GM19023 (cell line): ENCODE measurements around the gene PDGFB.

ENCODE experiments used
- ATAC-seq: cut with Tn5 transposase; IDR thresholded peaks from one replicate; pipeline ENCODE4 v1.9.1; 2021; ENCODE audit warnings: mild to moderate bottlenecking, moderate library complexity; ENCODE audit not compliant: unreplicated experiment

PDGFB gene

GRCh38 chr22:39240831-39241793 is 3.7 kb downstream of the PDGFB start:
- ATAC-seq, result no peak

DNA sequence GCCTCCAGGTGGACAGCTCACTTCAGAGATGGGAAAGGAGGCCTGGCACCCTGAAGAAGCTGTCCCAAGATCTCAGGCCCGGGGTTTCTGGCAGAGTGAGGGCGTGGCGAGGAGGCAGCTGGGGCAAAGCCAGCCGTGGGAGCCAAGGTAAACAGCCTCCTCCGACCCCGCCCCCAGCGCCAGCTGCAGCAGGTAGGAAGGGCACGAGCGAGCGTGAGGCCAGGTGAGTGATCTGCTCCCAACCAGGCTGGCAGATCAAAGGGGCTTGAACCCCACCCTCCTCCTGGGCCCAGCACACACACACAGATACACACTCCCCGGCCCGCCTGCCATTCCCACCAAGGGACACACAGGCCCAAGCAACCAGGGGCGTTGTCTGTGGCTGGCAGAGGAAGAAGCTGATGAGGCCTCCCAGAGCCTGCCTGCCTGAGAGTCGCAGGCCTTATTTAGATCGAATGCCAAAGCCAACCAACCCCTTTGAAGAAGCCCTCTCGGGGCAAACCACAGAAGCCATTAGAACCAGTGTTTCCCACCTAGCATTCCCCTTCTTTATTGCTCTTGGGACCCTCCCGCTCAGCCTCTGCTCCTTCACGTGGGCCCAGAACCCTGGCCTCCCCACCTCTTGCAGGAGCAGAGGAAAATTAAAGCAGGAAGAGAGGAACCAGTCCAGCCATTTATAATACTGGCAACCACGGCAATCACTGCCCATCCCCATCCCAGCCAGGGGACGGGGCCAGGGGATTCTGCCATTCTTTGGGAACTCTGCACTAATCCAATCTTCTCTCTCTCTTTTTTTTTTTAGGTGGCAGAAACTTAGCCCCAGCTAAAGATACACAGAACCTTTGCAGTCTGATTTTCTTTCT is 5.0 kb downstream of the PDGFB start:
- no peak for ATAC-seq

DNA sequence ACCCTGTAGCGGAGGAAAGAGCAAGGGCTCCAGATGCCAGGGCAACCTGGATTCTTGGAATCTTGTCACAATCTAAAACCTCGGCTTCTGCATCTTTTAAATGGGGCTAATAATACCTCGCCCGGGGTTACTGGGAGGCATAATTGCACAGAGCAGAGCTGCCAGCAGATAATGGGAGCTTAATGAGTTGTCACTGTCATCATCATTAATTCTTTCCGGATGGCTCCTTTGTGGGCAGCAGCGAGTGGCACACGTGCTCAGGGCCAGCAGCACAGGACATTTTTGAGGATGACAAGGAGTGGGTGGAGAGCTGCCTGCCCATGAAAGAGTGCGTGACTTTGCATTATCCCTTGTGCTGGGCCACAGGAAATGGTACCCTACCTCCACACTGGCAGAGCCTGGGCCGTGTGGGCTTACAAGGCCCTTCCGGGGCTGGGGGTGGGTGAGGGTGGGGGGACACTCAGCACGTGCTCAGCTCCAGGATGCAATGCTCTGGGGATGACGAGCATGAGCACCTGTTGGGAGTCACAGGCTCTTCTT is 5.7 kb downstream of the PDGFB start:
- no peak for ATAC-seq

GRCh38 chr22:39238561-39238960 is 6.2 kb downstream of the PDGFB start:
- ATAC-seq, result no peak

- ATAC-seq, result no peak
These were observed 6.7 kb downstream of the PDGFB start for GRCh38 chr22:39238101-39238466.

DNA sequence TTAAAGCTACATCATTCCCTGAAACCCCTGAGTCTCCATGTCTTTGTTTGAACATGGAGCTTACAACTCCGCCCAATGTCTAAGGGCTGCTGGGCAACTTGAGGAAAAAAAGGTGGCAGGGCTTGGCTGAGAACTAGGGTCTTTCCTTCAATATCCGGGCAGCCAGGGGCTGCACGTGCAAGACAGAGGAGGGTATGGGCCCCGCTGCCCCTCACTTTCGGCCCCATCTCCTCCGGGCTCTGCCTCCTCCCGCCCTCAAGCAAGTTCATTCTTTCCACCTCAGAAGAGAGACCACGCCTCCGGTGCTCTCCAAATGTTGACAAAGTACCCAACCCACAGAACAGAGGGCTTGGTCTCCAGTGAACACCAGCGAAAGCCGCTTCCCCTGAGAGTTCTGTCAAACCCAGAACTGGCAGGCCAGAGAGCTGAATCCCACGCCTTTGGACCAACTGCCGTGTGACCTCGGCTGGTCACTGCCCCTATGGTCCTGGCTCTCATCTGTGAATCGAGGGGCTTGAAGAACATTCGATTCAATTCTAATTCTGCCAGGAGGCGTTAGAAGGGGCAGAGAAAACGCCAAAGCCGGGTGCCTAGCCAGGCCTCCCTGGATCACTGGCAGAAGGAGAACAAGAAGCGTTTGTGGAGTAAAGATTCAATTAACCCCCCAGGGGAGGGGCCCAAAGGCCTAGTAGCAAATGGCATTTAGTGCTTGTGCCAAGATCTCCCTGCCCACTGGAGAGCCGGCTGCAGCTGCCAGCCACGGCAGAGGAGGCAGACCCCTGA is 7.3 kb downstream of the PDGFB start:
- ATAC-seq, result no peak

- ATAC-seq, result no peak
These were observed 8.2 kb downstream of the PDGFB start for GRCh38 chr22:39236321-39237317.

DNA sequence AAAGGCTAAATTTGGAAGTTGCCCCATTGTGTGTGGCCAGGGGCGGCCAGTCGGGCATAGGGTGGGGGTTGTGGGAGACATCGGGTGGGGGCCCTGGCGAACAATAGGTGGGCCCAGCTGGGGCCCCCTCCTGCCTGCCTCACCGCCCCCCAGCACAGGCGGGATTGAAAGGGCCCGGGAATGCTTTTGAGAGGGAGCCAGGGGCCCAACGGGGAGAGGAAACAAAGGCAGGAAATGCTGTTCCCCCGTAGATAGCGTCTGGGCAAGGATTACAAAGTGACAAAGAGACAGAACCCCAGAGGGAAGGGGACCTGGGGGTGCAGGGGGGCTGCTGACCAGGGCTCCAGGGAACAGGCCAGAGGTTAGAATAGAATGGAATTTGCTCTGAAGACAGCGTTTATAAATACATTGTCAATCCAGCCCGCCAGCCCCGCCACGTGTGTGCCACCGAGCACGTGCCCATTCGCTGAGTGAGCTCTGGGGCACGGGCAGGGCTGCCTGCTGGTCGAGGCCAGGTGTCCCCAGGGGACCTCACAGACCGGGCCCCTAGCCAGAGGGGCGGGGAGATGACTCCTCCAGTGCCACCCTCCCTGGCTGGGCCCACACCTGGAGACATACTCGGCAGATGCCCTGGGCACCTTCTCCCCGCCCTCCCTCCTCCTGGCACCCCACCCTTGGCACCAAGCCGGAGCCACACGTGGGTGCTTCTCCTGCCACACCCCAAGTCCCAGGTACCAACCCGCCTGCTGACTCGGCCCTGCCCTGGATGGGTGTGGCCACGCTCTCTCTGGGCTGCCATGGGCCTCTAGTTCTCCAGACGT is 9.7 kb downstream of the PDGFB start:
- no peak for ATAC-seq

DNA sequence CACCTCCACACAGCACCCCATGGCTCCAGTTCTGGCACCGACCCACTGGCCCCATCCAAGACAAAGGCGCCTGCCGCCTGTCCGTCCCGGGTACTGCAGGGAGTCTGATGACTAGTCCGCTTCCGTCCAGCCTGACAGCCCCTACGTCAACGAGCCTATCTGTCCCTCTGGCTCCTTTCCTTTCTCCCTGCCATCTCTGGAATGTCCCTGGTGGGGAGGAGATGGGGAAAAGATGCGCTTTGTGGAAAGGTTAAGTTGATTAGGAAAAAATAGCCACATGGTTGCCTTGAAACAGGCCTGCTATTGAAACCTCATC is 10.4 kb downstream of the PDGFB start:
- ATAC-seq, result no peak

GRCh38 chr22:39233710-39234471 is 10.9 kb downstream of the PDGFB start:
- ATAC-seq, result no peak

GRCh38 chr22:39232806-39233709 is 11.7 kb downstream of the PDGFB start:
- no peak for ATAC-seq

GRCh38 chr22:39232246-39232645 is 12.5 kb downstream of the PDGFB start:
- no peak for ATAC-seq

DNA sequence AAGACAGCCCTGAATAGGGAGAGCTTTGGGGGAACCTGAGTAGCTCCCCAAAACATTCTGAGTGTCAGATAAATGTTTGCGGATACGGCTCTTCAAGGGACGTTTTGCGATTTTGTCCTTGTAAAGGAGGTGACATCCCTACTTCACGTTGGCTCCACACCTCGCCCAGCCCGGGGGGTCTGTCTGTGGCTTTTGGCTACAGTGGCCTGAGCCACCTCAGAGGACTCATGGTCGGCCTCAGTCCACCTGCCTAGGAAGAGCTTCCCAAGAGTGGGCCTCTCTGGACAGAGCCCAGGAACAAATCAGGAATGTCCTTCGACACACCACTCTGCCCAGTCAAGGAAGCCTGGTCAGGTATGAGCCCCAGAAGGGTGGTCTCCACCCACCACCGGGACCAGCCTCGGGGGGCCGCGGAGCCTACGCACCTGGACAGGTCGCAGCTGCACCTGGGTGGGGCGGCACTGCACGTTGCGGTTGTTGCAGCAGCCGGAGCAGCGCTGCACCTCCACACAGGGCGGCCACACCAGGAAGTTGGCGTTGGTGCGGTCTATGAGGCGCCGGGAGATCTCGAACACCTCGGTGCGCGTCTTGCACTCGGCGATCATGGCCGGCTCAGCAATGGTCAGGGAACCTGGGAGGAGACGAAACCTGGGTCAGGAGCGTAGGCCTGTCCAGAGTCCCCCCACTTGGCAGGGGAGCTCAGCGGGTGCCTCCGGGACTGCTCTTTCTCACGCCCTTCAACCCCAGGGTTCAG is 13.4 kb downstream of the PDGFB start:
- ATAC-seq, result no peak

GRCh38 chr22:39230261-39231196 is 14.3 kb downstream of the PDGFB start:
- ATAC-seq, result no peak

GRCh38 chr22:39229688-39230260 is 15.0 kb downstream of the PDGFB start:
- ATAC-seq, result no peak
